Ascending aorta (tissue), 2 donors: ENCODE results near the gene COL11A1. TPM values are rescaled to one million over a fixed set of nuclear protein-coding genes. Genes with fewer than 3 reads are reported as not detected.

ENCODE experiments used
- DNase-seq, 2 donors: peaks; one replicate each; pipeline ENCODE4 v3.0.0-alpha.2; 2019; ENCODE audit warnings: low spot score in 2 of 2
- H3K27ac ChIP-seq, 2 donors: fragments of 200-600 bp; sonication (generic); one replicate each; pipeline ENCODE4 v1.5.1; 2016 to 2017; ENCODE audit warnings: mild to moderate bottlenecking in 1 of 2
- H3K27me3 ChIP-seq: fragments of 200-600 bp; sonication (generic); one replicate; pipeline ENCODE4 v1.5.1; 2017
- H3K36me3 ChIP-seq, 2 donors: fragments of 200-600 bp; sonication (generic); one replicate each; pipeline ENCODE4 v1.5.1; 2016
- H3K4me1 ChIP-seq, 2 donors: fragments of 200-600 bp; sonication (generic); one replicate each; pipeline ENCODE4 v1.5.1; 2016 to 2017; ENCODE audit warnings: mild to moderate bottlenecking in 1 of 2
- H3K4me3 ChIP-seq, 2 donors: fragments of 200-600 bp; sonication (generic); one replicate each; pipeline ENCODE4 v1.5.1; 2016 to 2017; ENCODE audit warnings: mild to moderate bottlenecking in 1 of 2
- H3K9me3 ChIP-seq, 2 donors: fragments of 200-600 bp; sonication (generic); one replicate each; pipeline ENCODE4 v1.5.1; 2016
- intact Hi-C: fragments of 100-400 bp; cut with DNase I; formaldehyde crosslinking; loops from one replicate; pipeline ENCODE4 v1.15.1; 2023
- total RNA-seq: library from RNA; depleted of rRNA; stranded (reverse); fragments of >200 nt; gene quantifications from one replicate; pipeline ENCODE4 v1.1.0, GENCODE V29; 2016
- TF ChIP-seq, protein P1 (sequence below), 3 experiments: fragments of 200-600 bp in 2 of 3; fragments of 450-650 bp in 1 of 3; sonication (generic) in 2 of 3; IDR thresholded peaks; one replicate each; pipeline ENCODE4 v1.5.1; 2016 to 2019; ENCODE audit warnings: antibody characterized with exemption in 3 of 3, mild to moderate bottlenecking in 1 of 3, moderate library complexity in 1 of 3

The COL11A1 gene
- total RNA-seq, 1 donor from 2014 or later, result not detected

DNA sequence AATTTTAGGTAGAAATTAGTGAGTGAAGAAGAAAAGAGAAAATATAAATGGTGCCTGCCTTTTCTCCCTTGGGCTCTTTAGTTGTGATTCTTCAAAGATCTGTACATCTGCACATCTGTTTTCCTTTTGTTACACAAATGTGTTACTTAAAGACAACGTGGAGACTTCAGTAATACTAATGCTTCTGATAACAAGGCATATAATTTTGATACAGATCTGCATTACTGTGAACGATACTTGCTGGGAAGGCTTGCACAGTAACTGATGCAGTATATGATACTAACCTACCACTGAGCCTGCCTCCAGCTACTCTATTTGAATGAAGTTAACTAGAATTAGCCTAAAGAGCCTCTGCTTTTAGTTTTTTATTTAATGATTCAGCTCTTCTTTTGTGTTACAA lies 244.6 kb downstream of the COL11A1 start:
- Histone ChIP-seq H3K4me1 (no peaks in the 10 kb centered on the region), H3K27ac (no peak overlapping the region), H3K4me3 (no peak overlapping the region), H3K36me3 (no peaks in the 10 kb centered on the region), H3K27me3 (no peaks in the 10 kb centered on the region), H3K9me3 (no peaks in the 10 kb centered on the region)
- intact Hi-C loops, result no loop called here
- TF ChIP-seq, protein P1, sequence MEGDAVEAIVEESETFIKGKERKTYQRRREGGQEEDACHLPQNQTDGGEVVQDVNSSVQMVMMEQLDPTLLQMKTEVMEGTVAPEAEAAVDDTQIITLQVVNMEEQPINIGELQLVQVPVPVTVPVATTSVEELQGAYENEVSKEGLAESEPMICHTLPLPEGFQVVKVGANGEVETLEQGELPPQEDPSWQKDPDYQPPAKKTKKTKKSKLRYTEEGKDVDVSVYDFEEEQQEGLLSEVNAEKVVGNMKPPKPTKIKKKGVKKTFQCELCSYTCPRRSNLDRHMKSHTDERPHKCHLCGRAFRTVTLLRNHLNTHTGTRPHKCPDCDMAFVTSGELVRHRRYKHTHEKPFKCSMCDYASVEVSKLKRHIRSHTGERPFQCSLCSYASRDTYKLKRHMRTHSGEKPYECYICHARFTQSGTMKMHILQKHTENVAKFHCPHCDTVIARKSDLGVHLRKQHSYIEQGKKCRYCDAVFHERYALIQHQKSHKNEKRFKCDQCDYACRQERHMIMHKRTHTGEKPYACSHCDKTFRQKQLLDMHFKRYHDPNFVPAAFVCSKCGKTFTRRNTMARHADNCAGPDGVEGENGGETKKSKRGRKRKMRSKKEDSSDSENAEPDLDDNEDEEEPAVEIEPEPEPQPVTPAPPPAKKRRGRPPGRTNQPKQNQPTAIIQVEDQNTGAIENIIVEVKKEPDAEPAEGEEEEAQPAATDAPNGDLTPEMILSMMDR (IDR thresholded peaks at IDR 0.05), result no peak
- no peak for DNase-seq

DNA sequence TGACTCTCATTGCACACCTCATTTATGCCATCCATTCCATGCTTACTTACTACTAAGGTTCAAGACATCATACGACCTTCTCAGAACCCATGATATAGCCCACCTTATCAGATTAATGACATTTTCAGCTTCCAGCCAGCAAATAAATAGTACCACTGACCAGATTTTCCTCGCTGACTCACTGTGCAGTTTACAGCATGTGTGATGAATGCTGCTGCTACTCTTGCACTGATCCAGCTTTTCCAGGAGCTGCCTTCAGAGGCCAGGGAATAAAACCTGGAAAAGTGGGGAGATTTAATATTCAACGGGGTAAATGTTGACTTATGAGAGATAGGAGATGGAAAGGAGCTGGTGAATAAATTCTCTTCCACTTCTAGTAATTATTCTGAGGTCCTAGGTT lies 247.1 kb downstream of the COL11A1 start:
- H3K27me3 ChIP-seq, result no peaks in the 10 kb centered on the region
- no peak overlapping the region for H3K27ac ChIP-seq
- H3K36me3 ChIP-seq, result no peaks in the 10 kb centered on the region
- TF ChIP-seq, protein P1 (IDR thresholded peaks at IDR 0.05), result no peak
- no peaks in the 10 kb centered on the region for H3K4me1 ChIP-seq
- no peaks in the 10 kb centered on the region for H3K9me3 ChIP-seq
- intact Hi-C loops, result no loop called here
- no peak overlapping the region for H3K4me3 ChIP-seq
- no peak for DNase-seq

DNA sequence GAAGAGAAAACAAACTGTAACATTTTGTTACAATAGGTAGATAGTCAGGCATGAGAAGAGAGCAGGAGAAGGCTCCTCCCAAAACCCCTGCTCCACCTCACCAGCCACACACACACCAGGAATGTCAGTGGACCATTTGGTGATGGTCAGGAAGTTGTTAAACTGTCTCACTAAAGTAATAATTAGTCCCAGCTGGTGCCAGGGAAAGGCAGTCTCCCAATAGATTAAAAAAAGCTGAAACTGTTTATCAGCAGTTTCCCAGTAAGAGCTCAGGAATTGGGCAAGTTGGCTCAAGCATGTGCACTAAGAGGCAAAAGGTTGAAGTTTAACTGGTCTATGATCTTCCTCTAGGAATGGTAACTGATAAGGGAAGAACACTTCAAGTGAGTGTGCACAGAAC lies 249.6 kb downstream of the COL11A1 start:
- TF ChIP-seq, protein P1 (IDR thresholded peaks at IDR 0.05), result no peak
- Histone ChIP-seq H3K4me1 (no peaks in the 10 kb centered on the region), H3K36me3 (no peaks in the 10 kb centered on the region), H3K27me3 (no peaks in the 10 kb centered on the region), H3K4me3 (no peak overlapping the region), H3K9me3 (no peaks in the 10 kb centered on the region), H3K27ac (no peak overlapping the region)
- DNase-seq, result no peak
- intact Hi-C loops, result no loop called here

DNA sequence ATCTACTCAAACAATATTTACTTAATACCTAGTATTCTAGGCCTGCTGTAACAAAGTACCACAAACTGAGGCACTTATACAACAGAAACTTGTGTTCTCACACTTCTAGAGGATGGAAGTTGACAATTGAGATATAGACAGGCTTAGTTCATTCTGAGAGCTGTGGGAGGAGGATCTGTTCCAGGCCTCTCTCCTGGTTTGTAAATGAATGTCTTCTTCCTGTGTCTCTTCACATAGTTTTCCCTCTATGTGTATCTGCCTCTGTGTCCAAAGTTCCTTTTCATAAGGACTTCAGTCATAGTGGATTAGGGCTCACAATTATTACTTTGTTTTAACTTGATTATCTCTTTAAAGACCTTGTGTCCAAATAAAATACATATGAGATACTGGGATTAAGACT lies 251.1 kb downstream of the COL11A1 start:
- no peak overlapping the region for H3K27ac ChIP-seq
- no peak for DNase-seq
- no peak overlapping the region for H3K4me3 ChIP-seq
- TF ChIP-seq, protein P1 (IDR thresholded peaks at IDR 0.05), result no peak
- H3K27me3 ChIP-seq, result no peaks in the 10 kb centered on the region
- H3K36me3 ChIP-seq, result no peaks in the 10 kb centered on the region
- H3K9me3 ChIP-seq, result no peaks in the 10 kb centered on the region
- H3K4me1 ChIP-seq, result no peaks in the 10 kb centered on the region
- intact Hi-C loops, result no loop called here

DNA sequence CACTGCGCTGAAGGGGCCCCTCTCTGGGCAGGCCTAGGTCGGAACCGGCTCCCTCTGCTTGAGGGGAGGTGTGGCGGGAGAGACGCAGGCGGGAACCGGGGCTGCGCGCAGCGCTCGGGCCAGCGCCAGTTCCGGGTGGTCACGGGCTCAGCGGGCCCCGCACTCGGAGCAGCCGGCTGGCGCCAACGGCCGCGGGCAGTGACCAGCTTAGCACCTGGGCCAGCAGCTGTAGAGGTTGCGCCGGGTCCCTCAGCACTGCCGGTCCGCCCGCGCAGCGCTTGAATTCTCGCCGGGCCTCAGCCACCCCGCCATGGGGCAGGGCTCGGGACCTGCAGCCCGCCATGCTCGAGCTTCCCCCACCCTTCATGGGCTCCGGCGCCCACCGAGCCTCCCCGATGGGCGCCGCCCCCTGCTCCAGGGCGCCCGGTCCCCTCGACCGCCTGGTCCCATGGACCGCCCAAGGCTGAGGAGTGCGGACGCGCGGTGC lies 254.6 kb downstream of the COL11A1 start:
- no peaks in the 10 kb centered on the region for H3K4me1 ChIP-seq
- no peaks in the 10 kb centered on the region for H3K27me3 ChIP-seq
- H3K9me3 ChIP-seq, result no peaks in the 10 kb centered on the region
- H3K36me3 ChIP-seq, result no peaks in the 10 kb centered on the region
- no peak overlapping the region for H3K27ac ChIP-seq
- no peak for DNase-seq
- TF ChIP-seq, protein P1 (IDR thresholded peaks at IDR 0.05), result no peak
- intact Hi-C loops, result no loop called here
- H3K4me3 ChIP-seq, result no peak overlapping the region

DNA sequence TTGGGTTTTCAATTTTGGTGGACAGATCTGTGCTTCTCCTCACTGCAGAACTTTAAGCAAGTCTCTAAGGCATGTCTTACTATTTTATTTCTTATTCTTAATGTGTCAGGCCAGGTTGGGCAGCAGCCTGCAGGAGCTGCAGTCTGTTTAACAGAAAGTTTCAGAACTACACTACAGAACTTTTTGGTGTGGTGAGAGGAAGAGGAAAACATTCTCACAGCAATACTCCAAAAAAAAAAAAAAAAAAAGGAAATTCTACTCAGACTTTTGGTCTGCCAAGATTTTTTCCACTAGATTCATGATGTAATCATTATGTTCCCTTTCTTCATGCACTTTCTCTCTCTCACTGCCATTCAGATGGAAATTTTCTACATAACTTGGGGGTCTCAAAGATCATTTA lies 255.2 kb downstream of the COL11A1 start:
- DNase-seq, result no peak
- Histone ChIP-seq H3K27ac (no peak overlapping the region), H3K27me3 (no peaks in the 10 kb centered on the region), H3K4me1 (no peaks in the 10 kb centered on the region), H3K36me3 (no peaks in the 10 kb centered on the region), H3K9me3 (no peaks in the 10 kb centered on the region), H3K4me3 (no peak overlapping the region)
- TF ChIP-seq, protein P1 (IDR thresholded peaks at IDR 0.05), result no peak
- intact Hi-C loops, result no loop called here
